Astrocyte (in vitro differentiated cells and primary cell): Measurements from ENCODE around the gene NBEA.

ENCODE experiments used
- EZH2 ChIP-seq: IDR thresholded peaks from 2 replicates; pipeline ENCODE4 v1.6.1; 2012; ENCODE audit warnings: mild to moderate bottlenecking, low read length, inconsistent platforms; ENCODE audit not compliant: insufficient read depth
- TF ChIP-seq, protein P1 (sequence below): IDR thresholded peaks from 2 replicates; pipeline ENCODE4 v1.5.1; 2011; ENCODE audit warnings: low read depth, mild to moderate bottlenecking, inconsistent platforms, low read length, moderate library complexity; ENCODE audit not compliant: insufficient read depth

DNA sequence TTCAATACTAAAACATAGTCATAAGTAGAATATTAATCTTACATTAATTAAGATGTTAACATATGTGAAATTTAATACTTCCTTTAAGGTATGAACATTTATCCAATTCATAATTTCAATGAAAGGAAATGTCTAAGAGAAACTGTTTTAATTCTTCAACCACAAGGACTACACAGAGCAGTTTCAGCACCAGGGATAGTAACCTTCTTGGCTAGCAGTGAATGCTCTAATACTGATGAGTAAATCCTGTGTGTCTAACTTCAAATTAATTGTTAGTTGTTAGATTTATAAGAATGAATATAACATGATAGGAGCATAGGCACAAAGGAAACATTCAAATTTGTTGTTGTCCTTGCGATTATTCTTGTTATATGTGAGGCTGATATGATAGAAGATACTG, 15.6 kb upstream of the NBEA start:
- TF ChIP-seq, protein P1, sequence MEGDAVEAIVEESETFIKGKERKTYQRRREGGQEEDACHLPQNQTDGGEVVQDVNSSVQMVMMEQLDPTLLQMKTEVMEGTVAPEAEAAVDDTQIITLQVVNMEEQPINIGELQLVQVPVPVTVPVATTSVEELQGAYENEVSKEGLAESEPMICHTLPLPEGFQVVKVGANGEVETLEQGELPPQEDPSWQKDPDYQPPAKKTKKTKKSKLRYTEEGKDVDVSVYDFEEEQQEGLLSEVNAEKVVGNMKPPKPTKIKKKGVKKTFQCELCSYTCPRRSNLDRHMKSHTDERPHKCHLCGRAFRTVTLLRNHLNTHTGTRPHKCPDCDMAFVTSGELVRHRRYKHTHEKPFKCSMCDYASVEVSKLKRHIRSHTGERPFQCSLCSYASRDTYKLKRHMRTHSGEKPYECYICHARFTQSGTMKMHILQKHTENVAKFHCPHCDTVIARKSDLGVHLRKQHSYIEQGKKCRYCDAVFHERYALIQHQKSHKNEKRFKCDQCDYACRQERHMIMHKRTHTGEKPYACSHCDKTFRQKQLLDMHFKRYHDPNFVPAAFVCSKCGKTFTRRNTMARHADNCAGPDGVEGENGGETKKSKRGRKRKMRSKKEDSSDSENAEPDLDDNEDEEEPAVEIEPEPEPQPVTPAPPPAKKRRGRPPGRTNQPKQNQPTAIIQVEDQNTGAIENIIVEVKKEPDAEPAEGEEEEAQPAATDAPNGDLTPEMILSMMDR: no peak
- TF ChIP-seq EZH2: no peak
